ENCODE results near the gene ADAMTSL3. TPM values are rescaled to one million over a fixed set of nuclear protein-coding genes. Genes with fewer than 3 reads are reported as not detected.

The ADAMTSL3 gene
- total RNA-seq, 2 experiments from 2014 or later: not detected

DNA sequence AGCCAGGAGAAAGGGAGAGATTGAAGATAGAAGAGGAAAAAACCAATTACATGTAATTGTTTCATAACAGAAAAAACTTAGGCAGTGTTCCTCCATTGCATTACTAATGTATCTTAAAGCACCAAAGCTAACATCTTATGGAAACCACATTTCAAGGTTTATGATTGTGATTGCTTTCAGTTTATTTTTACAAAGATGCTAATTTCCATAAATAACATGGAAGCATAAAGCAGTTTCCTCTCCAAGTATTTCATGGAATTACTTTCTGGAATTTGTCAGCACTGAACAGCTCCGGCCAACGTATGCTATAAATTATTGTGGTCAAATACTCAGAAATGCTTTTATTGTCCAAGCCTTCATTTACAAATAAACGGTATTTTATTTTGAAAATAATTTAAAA, 11.6 kb downstream of the ADAMTSL3 start:
- Mint-ChIP-seq H3K4me1 (ENCODE audit: low read depth) (no peaks in the 10 kb centered on the region), H3K27me3 (no peaks in the 10 kb centered on the region), H3K27ac (no peak overlapping the region), H3K36me3 (ENCODE audit: low read depth) (no peaks in the 10 kb centered on the region), H3K4me3 (no peak overlapping the region), H3K9me3 (peaks cover 5% of the 10 kb centered on the region)
- Histone ChIP-seq H3K36me3 (ENCODE audit: insufficient read depth, low read length) (no peaks in the 10 kb centered on the region), H3K4me3 (ENCODE audit: low read length) (no peak overlapping the region), H3K27ac (ENCODE audit: low read depth in 1 of 2, low read length in 2 of 2) (no peak overlapping the region), H3K9me3 (ENCODE audit: control insufficient read depth in 1 of 2, insufficient read depth in 1 of 2, low read length in 2 of 2) (peaks cover 0 to 10% of the 10 kb centered on the region in 2 experiments), H3K27me3 (ENCODE audit: control insufficient read depth in 1 of 2, insufficient read depth in 2 of 2, low read length in 2 of 2) (no peaks in the 10 kb centered on the region), H3K4me1 (ENCODE audit: insufficient read depth, low read length) (no peaks in the 10 kb centered on the region)
- ATAC-seq (ENCODE audit: poor library complexity): no peak
- ChIA-PET CTCF (no interaction called here), POLR2A (no interaction called here)
- intact Hi-C loops (cut with DNase I, micrococcal nuclease): no loop called here
- TF ChIP-seq, protein P1, sequence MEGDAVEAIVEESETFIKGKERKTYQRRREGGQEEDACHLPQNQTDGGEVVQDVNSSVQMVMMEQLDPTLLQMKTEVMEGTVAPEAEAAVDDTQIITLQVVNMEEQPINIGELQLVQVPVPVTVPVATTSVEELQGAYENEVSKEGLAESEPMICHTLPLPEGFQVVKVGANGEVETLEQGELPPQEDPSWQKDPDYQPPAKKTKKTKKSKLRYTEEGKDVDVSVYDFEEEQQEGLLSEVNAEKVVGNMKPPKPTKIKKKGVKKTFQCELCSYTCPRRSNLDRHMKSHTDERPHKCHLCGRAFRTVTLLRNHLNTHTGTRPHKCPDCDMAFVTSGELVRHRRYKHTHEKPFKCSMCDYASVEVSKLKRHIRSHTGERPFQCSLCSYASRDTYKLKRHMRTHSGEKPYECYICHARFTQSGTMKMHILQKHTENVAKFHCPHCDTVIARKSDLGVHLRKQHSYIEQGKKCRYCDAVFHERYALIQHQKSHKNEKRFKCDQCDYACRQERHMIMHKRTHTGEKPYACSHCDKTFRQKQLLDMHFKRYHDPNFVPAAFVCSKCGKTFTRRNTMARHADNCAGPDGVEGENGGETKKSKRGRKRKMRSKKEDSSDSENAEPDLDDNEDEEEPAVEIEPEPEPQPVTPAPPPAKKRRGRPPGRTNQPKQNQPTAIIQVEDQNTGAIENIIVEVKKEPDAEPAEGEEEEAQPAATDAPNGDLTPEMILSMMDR (IDR thresholded peaks at IDR 0.05): no peak
- DNase-seq: no peak

DNA sequence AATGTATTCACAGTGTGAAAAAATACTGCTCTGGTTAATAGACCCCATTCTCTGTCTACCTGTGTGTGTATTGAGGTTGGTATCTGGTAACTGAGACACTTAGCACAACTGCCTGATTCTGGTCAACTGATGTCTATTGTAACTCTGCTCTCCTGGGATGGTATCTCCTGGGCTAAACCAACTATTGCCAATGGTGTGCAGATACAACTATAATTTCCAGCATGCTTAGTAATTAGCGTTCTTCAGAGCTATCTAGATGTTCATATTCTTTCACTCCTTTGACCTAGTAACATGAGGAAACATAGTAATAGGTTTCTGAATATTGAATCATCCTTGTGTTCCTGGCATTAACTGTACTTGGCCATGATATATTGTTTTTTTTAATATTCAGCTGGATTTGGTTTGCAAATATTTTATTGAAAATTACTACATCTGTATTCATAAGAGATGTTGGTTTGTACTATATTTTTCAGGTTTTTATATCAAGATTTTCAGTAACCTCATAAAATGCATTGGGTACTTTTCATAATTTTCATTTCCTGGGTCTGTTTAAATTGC, 16.8 kb downstream of the ADAMTSL3 start:
- TF ChIP-seq, protein P1 (IDR thresholded peaks at IDR 0.05): no peak
- Histone ChIP-seq H3K36me3 (ENCODE audit: insufficient read depth, low read length) (no peaks in the 10 kb centered on the region), H3K4me3 (ENCODE audit: low read length) (no peak overlapping the region), H3K4me1 (ENCODE audit: insufficient read depth, low read length) (no peaks in the 10 kb centered on the region), H3K27me3 (ENCODE audit: control insufficient read depth in 1 of 2, insufficient read depth in 2 of 2, low read length in 2 of 2) (no peaks in the 10 kb centered on the region), H3K27ac (ENCODE audit: low read depth in 1 of 2, low read length in 2 of 2) (no peak overlapping the region), H3K9me3 (ENCODE audit: control insufficient read depth in 1 of 2, insufficient read depth in 1 of 2, low read length in 2 of 2) (peaks cover 0 to 12% of the 10 kb centered on the region in 2 experiments)
- Mint-ChIP-seq H3K27ac (no peak overlapping the region), H3K9me3 (peaks cover 5% of the 10 kb centered on the region), H3K27me3 (no peaks in the 10 kb centered on the region), H3K36me3 (ENCODE audit: low read depth) (no peaks in the 10 kb centered on the region), H3K4me3 (no peak overlapping the region), H3K4me1 (ENCODE audit: low read depth) (no peaks in the 10 kb centered on the region)
- ATAC-seq (ENCODE audit: poor library complexity) (no peak), DNase-seq (no peak)
- ChIA-PET CTCF (interaction anchor here (0.6 to 0.7 kb wide), 2 partner anchors 54 to 161 kb away, joined by 3 to 5 read pairs; no protein-coding TSS in a partner anchor), POLR2A (no interaction called here)
- intact Hi-C loops (cut with DNase I, micrococcal nuclease): no loop called here

DNA sequence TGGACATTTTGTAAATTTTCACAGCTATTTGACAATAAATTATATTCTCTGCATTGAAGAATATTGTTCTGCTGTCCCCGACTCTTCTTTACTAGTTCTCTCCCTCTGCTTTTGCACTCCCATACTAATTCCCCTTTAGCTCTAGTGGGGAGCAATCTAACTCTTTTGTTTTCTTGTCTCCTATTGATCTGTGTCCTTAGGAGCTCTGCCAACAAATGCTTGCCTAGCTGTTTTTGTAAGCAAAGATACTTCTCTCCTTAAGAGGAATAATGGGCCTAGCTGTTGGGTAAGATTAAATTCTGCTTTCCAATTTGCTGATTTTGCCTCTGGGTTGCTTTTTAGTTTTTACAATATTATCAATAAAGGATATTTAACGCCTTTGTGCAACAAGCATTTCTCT, 17.7 kb downstream of the ADAMTSL3 start:
- DNase-seq (no peak), ATAC-seq (ENCODE audit: poor library complexity) (no peak)
- H3K36me3 Mint-ChIP-seq (ENCODE audit: low read depth): no peaks in the 10 kb centered on the region
- no peaks in the 10 kb centered on the region for H3K4me1 Mint-ChIP-seq (ENCODE audit: low read depth)
- H3K27me3 ChIP-seq (ENCODE audit: control insufficient read depth in 1 of 2, insufficient read depth in 2 of 2, low read length in 2 of 2): no peaks in the 10 kb centered on the region
- ChIA-PET POLR2A (no interaction called here), CTCF (no interaction called here)
- peaks cover 5% of the 10 kb centered on the region for H3K9me3 Mint-ChIP-seq
- H3K27ac ChIP-seq (ENCODE audit: low read depth in 1 of 2, low read length in 2 of 2): no peak overlapping the region
- no peak overlapping the region for H3K4me3 Mint-ChIP-seq
- no peaks in the 10 kb centered on the region for H3K27me3 Mint-ChIP-seq
- no peaks in the 10 kb centered on the region for H3K4me1 ChIP-seq (ENCODE audit: insufficient read depth, low read length)
- no peaks in the 10 kb centered on the region for H3K36me3 ChIP-seq (ENCODE audit: insufficient read depth, low read length)
- TF ChIP-seq, protein P1 (IDR thresholded peaks at IDR 0.05): no peak
- no peak overlapping the region for H3K4me3 ChIP-seq (ENCODE audit: low read length)
- intact Hi-C loops (cut with DNase I, micrococcal nuclease): no loop called here
- peaks cover 0 to 12% of the 10 kb centered on the region in 2 experiments for H3K9me3 ChIP-seq (ENCODE audit: control insufficient read depth in 1 of 2, insufficient read depth in 1 of 2, low read length in 2 of 2)
- no peak overlapping the region for H3K27ac Mint-ChIP-seq
